ENCODE data around the gene GVQW3. TPM values are rescaled to one million over a fixed set of nuclear protein-coding genes. Genes with fewer than 3 reads are reported as not detected.
A peak's percentile ranks its signal among the peaks of the same experiment; 100 is the strongest.

Gene GVQW3
- total and polyA plus RNA-seq, 2 of the 13 experiments (the other 11 are each of a cell fraction or from before 2014, with no cell fraction given): 5.0 to 5.6 TPM

GRCh38 chr11:76380977-76381719 lies at the start of gene GVQW3, which contains the start of gene THAP12 (continued):
- TF ChIP-seq, protein P1, sequence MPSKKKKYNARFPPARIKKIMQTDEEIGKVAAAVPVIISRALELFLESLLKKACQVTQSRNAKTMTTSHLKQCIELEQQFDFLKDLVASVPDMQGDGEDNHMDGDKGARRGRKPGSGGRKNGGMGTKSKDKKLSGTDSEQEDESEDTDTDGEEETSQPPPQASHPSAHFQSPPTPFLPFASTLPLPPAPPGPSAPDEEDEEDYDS (CRISPR knock-in tag; IDR thresholded peaks at IDR 0.05): peak; percentile 62; the same call in 1 of the 2 replicates
- TF ChIP-seq ZNF850 (CRISPR knock-in tag; conservative IDR thresholded peaks at IDR 0.05) (no peak), KLF16 (CRISPR knock-in tag; IDR thresholded peaks at IDR 0.05) (0 out of 4 replicates have a peak, but pooled peaks of 1 of the 2 experiments have one; percentile 62), ZNF790 (CRISPR knock-in tag; IDR thresholded peaks at IDR 0.05; ENCODE audit: borderline replicate concordance) (0 out of 2 replicates have a peak, but pooled peaks have one; percentile 68), YY1 (IDR thresholded peaks at IDR 0.05; ENCODE audit: insufficient read depth, insufficient replicate concordance, low read depth, low read length) (peak; percentile 73), NFATC3 (CRISPR knock-in tag; IDR thresholded peaks at IDR 0.05) (no peak), MAF1 (CRISPR knock-in tag; IDR thresholded peaks at IDR 0.05; ENCODE audit: borderline replicate concordance) (peak; percentile 59; the same call in 1 of the 2 replicates), KDM3A (CRISPR knock-in tag; IDR thresholded peaks at IDR 0.05; ENCODE audit: low read depth) (peak; percentile 91; the same call in 1 of the 2 replicates), ZNF468 (CRISPR knock-in tag; IDR thresholded peaks at IDR 0.05) (no peak), ZNF354B (CRISPR knock-in tag; IDR thresholded peaks at IDR 0.05) (no peak), CREB3 (CRISPR knock-in tag; IDR thresholded peaks at IDR 0.05) (no peak), MLX (CRISPR knock-in tag; IDR thresholded peaks at IDR 0.05) (peak; percentile 46), ZKSCAN5 (CRISPR knock-in tag; IDR thresholded peaks at IDR 0.05) (no peak), ZNF337 (CRISPR knock-in tag; IDR thresholded peaks at IDR 0.05; ENCODE audit: borderline replicate concordance, low read depth) (peak; percentile 80; the same call in 1 of the 2 replicates)
- TF ChIP-seq, protein P2, sequence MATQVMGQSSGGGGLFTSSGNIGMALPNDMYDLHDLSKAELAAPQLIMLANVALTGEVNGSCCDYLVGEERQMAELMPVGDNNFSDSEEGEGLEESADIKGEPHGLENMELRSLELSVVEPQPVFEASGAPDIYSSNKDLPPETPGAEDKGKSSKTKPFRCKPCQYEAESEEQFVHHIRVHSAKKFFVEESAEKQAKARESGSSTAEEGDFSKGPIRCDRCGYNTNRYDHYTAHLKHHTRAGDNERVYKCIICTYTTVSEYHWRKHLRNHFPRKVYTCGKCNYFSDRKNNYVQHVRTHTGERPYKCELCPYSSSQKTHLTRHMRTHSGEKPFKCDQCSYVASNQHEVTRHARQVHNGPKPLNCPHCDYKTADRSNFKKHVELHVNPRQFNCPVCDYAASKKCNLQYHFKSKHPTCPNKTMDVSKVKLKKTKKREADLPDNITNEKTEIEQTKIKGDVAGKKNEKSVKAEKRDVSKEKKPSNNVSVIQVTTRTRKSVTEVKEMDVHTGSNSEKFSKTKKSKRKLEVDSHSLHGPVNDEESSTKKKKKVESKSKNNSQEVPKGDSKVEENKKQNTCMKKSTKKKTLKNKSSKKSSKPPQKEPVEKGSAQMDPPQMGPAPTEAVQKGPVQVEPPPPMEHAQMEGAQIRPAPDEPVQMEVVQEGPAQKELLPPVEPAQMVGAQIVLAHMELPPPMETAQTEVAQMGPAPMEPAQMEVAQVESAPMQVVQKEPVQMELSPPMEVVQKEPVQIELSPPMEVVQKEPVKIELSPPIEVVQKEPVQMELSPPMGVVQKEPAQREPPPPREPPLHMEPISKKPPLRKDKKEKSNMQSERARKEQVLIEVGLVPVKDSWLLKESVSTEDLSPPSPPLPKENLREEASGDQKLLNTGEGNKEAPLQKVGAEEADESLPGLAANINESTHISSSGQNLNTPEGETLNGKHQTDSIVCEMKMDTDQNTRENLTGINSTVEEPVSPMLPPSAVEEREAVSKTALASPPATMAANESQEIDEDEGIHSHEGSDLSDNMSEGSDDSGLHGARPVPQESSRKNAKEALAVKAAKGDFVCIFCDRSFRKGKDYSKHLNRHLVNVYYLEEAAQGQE (IDR thresholded peaks at IDR 0.05; ENCODE audit: borderline replicate concordance in 1 of 2, low read depth in 1 of 2, low read length in 2 of 2): no peak
- TF ChIP-seq, protein P3, sequence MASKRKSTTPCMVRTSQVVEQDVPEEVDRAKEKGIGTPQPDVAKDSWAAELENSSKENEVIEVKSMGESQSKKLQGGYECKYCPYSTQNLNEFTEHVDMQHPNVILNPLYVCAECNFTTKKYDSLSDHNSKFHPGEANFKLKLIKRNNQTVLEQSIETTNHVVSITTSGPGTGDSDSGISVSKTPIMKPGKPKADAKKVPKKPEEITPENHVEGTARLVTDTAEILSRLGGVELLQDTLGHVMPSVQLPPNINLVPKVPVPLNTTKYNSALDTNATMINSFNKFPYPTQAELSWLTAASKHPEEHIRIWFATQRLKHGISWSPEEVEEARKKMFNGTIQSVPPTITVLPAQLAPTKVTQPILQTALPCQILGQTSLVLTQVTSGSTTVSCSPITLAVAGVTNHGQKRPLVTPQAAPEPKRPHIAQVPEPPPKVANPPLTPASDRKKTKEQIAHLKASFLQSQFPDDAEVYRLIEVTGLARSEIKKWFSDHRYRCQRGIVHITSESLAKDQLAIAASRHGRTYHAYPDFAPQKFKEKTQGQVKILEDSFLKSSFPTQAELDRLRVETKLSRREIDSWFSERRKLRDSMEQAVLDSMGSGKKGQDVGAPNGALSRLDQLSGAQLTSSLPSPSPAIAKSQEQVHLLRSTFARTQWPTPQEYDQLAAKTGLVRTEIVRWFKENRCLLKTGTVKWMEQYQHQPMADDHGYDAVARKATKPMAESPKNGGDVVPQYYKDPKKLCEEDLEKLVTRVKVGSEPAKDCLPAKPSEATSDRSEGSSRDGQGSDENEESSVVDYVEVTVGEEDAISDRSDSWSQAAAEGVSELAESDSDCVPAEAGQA (IDR thresholded peaks at IDR 0.05; ENCODE audit: low read depth): peak; percentile 71; the same call in 1 of the 2 replicates
- TF ChIP-seq, protein P3 (CRISPR knock-in tag; IDR thresholded peaks at IDR 0.05; ENCODE audit: borderline replicate concordance): no peak
